SIG-M5 (cell line): ENCODE measurements around the gene AKAP6.

Source experiments
- DNase-seq: peaks from one replicate; lab custom pipeline; 2025; lab: John Stamatoyannopoulos, UW

Gene AKAP6

GRCh38 chr14:32588448-32589320, 259.6 kb downstream of the AKAP6 start:
- DNase-seq, result no peak

DNA sequence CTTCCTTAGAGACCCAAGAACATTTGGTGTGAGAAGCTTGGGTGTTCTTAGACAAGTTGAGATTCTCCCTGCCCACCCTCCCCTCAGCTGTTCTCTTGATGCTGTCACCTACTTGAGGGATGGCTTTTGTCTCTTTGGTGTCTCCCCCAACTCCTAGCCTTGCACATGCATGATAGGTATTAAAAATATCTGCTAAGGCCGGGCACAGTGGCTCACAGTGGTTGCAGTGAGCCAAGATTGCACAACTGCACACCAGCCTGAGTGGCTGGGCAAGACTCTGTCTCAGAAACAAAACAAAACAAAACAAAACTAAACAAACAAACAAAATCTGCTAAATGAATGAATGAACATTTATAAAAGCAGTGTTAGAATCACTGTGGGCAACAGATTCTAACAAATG, 261.1 kb downstream of the AKAP6 start:
- no peak for DNase-seq

DNA sequence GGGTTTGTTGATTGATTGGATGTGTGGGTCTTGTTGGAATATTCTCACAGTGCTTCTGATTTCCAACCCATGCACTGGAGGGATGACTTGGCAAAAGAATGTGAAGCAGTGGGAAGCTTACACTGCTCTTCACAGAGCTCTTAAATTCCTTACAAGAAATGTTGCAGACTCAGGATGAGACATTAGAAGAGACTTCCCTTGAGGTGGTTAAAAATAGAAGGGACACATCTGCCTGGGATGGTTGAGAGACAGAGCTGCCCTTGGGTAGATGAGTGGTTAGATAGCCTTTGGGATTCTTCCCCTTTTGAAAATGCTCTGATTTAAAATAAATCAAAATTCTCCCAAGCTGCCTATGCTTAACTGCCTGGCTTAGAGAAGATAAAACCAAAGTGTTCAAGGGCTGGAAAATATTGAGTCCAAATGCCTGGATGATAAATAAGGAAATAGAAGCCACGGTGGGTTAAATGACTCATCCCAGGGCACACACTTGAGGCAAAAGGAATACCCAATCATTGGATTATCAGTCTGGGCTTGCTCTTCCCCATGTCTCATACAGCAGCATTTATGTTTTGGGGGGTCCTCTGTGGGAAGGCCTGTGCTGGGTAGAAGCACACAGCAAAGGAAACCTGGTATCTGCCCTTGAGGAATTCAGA, 264.3 kb downstream of the AKAP6 start:
- DNase-seq, result no peak

DNA sequence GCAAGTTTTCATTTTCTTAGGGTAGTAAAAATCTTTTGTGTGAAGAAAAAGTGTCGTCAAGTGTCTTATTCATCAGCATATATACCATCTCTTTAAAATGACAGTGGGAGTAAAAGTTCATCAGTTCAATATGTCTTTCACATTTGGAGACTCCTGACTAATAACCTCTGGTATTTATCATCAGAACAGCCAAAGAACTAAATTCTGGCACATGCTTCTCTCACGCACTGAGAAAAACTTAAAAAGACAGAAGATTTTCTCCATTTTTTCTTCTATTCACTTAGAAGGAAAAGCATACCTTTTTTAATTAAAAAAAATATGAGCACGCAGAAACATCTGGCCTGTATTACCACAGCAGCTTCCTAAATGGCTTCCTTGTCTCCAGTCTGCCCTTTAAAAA, 265.7 kb downstream of the AKAP6 start:
- no peak for DNase-seq

- DNase-seq, result no peak
Observed at GRCh38 chr14:32595497-32595896, 266.4 kb downstream of the AKAP6 start.

DNA sequence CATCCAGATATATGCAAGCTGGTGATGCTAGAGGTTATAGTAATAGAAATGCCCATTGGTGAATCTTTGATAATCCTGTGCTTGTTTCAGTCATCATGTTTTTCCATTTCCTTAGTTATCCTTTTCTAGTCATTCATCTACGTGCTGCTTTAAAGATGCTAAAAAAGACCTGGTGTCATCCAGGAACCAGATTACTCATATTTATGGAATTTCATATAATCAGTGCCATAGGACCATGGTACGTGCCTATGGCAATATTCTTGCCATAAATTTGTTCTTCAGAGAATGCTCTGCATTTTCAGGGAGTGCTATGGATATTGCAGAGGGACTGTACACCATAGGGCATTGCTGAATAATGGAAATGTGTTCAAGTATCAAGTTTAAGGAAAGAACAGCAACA, 267.3 kb downstream of the AKAP6 start:
- no peak for DNase-seq

DNA sequence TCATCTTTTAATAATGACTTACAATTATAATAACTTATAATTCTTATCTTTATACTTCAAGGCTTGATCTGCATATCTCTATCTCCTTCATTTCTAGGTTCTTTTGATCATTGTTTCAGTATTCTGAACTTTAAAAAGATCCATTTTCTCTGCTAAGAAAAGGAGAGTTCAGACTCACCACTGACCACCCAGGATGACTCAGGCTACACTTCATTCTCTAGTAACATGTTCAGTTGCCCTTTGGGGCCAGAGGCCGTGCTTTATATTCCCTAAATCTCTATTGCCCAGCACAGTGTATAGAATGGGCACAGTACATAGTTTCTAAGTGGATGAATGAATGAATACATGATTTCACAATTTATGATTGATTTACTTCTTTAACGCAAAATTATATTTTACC, 268.7 kb downstream of the AKAP6 start:
- DNase-seq, result no peak

GRCh38 chr14:32601069-32601468, 272.0 kb downstream of the AKAP6 start:
- no peak for DNase-seq

DNA sequence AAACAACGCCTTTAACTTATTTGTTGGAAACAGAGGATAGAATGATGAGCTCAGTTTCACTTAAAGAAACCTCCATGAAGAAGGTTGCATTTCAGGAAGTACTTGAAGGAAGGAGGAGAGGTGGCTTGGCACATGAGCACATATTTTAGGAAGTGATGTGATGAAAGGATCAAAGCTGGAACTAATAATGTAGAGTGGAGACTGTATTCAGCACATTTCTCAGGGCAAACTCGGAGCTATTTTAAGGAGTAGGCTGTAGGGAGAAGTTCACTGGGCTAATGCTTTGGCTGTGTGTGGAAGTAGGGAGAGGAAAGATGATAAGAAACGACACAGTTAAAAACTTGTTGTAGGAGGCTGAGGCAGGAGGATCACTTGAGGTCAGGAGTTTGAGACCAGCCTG, 272.8 kb downstream of the AKAP6 start:
- DNase-seq, result no peak

DNA sequence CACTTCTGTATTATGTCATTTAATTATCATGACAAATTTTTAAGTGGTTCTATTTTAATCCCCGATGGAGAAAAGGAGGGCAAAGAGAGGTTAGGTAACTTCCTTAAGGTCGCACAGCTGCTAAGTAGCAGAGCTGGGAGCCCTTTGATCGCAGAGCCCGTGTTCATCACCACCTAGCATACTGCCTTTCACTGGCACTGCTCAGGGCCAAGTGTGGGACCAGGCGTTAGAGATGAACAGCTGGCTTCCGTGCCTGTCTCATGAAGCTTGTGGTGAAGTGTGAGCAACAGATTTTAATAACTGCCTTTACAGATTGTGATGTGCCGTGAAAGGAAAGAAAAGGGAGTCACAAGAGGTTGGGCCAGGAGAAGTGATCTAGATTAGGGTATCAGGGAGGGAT, 273.6 kb downstream of the AKAP6 start:
- no peak for DNase-seq

DNA sequence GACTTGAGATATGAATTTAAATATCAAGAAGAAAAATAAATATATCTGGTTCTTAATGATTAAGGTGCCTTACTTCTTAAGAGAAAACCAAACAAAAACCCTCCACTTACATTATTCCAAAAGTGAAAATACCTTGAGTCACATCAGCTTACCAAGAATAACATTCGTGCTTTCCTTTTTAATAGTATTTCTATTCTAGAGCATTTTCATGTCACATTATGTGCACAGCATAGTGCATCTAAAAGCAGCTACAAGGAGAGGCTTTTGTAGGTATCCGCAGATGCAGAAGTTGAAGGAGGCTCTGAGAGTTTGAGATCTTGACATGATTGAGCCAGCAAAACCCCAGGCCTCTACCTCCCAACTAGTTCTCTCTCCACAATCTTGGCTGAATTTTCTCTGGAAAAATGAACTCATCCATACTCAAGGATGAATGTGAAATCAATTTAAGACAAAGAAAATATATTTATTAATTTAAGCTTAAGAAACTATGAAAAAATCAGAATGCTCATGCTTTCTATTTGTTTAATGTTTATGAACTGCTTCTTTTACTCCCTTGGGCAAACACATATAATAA, 275.0 kb downstream of the AKAP6 start:
- no peak for DNase-seq

GRCh38 chr14:32606301-32606700, 277.2 kb downstream of the AKAP6 start:
- DNase-seq, result no peak

DNA sequence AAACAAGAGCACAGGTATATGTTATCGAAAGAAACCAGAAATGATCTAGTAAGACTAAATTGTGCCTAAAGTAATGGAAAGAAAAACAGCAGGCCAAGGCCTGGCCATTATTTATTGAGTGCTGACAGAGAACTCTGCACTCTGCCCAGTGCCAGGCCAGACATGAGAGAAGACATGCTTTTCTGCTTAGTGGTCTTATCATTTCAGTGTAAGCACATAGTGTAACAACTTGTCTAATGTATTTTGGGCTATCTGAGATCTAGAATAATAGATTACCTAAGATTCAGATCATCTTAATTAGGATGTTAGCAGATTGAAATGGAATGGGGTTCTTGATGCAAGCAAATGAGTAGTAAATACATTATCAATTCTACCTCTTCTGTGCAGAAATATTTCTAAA, 278.3 kb downstream of the AKAP6 start:
- DNase-seq, result no peak

- DNase-seq, result no peak
Observed at GRCh38 chr14:32608857-32609256, 279.8 kb downstream of the AKAP6 start.

GRCh38 chr14:32609388-32609787, 280.3 kb downstream of the AKAP6 start:
- DNase-seq, result no peak

GRCh38 chr14:32611752-32612151, 282.7 kb downstream of the AKAP6 start:
- DNase-seq, result no peak

DNA sequence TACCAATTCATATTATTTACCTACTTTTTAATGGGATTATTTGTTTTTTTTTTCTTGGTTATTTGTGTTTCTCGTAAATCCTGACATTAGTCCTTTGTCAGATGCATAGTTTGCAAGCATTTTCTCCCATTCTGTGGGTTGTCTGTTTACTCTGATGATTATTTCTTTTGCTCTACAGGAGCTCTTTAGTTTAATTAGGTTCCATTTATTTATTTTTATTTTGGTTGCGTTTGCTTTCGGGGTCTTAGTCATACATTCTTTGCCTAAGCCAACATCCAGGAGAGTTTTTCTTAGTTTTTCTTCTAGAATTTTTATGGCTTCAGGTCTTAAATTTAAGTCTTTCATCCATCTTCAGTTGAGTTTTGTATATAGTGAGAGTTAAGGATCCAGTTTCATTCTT, 289.9 kb downstream of the AKAP6 start:
- DNase-seq, result no peak

GRCh38 chr14:32620303-32620702, 291.2 kb downstream of the AKAP6 start:
- DNase-seq, result no peak

- no peak for DNase-seq
Observed at GRCh38 chr14:32620724-32621123, 291.6 kb downstream of the AKAP6 start.

GRCh38 chr14:32621585-32621984, 292.5 kb downstream of the AKAP6 start:
- no peak for DNase-seq

GRCh38 chr14:32622742-32623141, 293.6 kb downstream of the AKAP6 start:
- no peak for DNase-seq

DNA sequence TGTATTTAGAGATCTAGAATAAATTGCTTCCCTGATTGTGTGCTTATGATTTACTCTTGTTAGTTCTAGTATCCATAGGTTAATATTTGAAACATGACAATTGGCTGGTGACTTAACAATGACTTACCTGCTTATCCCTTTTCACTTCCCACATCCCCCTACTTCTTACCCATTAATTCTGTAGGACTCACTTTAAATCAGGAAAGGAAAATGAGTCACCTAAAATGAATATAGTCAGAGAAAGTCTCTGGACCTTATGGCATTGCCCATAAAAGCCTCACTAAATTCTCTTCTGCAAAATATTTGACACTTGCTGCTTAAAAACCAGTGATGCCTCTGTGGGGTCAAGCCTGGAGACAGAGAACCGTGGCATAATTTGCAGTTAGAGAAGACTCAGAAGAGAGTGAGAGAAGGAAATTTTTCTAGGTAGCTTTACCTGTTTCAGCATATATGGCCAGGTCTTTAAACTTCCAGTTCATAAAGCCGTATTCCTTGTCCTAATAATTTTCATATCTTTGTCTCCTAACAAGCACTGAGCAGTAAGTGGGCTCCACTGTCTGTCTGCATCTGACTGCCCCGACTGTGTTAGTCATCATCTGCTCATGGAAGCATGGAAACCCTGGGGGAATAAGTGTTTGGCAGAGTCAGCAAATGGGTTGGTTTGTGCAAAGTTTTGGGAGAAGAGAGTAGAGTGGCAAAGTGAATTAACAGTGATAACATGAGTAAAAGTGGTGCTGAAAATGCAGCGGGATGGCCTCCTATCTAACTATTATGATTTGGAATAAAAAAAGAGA, 294.4 kb downstream of the AKAP6 start:
- DNase-seq, result no peak
